Osteoblast (primary cell): ENCODE data around the gene ATF5. TPM values are rescaled to one million over a fixed set of nuclear protein-coding genes. Genes with fewer than 3 reads are reported as not detected.

Source experiments
- DNase-seq: peaks from one replicate; pipeline ENCODE4 v3.0.0; 2011; ENCODE audit warnings: low spot score, mixed read lengths; ENCODE audit not compliant: insufficient read length; ENCODE audit errors: missing footprints
- H2AFZ ChIP-seq: 2 replicates; pipeline ENCODE4 v1.6.0; 2011; ENCODE audit warnings: mild to moderate bottlenecking, low read length
- H3K27ac ChIP-seq: 2 replicates; pipeline ENCODE4 v1.5.1; 2011; ENCODE audit warnings: mild to moderate bottlenecking, low read depth, low read length, moderate library complexity
- H3K27me3 ChIP-seq: 2 replicates; pipeline ENCODE4 v1.6.0; 2012; ENCODE audit warnings: mild to moderate bottlenecking, control low read depth, inconsistent platforms, low read length, moderate library complexity; ENCODE audit not compliant: insufficient read depth
- H3K36me3 ChIP-seq: 2 replicates; pipeline ENCODE4 v1.5.1; 2011; ENCODE audit warnings: mild to moderate bottlenecking, low read length, control low read depth, moderate library complexity; ENCODE audit not compliant: insufficient read depth
- H3K4me1 ChIP-seq: 2 replicates; pipeline ENCODE4 v1.5.1; 2011; ENCODE audit warnings: mild to moderate bottlenecking, low read length, control low read depth, moderate library complexity; ENCODE audit not compliant: insufficient read depth
- H3K4me2 ChIP-seq: 2 replicates; pipeline ENCODE4 v1.6.0; 2011; ENCODE audit warnings: mild to moderate bottlenecking, low read length; ENCODE audit not compliant: insufficient read depth
- H3K4me3 ChIP-seq: fragments of 200-600 bp; sonication (generic); 3 replicates; pipeline ENCODE4 v1.5.1; 2012; ENCODE audit warnings: mild to moderate bottlenecking, low read length, inconsistent platforms; ENCODE audit not compliant: insufficient read depth
- H3K79me2 ChIP-seq: 2 replicates; pipeline ENCODE4 v1.6.0; 2012; ENCODE audit warnings: mild to moderate bottlenecking, low read length, control low read depth, inconsistent platforms; ENCODE audit not compliant: insufficient read depth
- H3K9me3 ChIP-seq: 2 replicates; pipeline ENCODE4 v1.5.1; 2011; ENCODE audit warnings: low read depth, low read length, control low read depth
- H4K20me1 ChIP-seq: 2 replicates; pipeline ENCODE4 v1.6.0; 2012; ENCODE audit warnings: mild to moderate bottlenecking, low read length, control low read depth; ENCODE audit not compliant: insufficient read depth
- CTCF ChIP-seq: IDR thresholded peaks from 2 replicates; pipeline ENCODE4 v1.5.1; 2011; ENCODE audit warnings: mild to moderate bottlenecking, low read depth, low read length, moderate library complexity; ENCODE audit errors: extremely low read depth
- total RNA-seq: library from RNA; depleted of rRNA; stranded (reverse); fragments of >200 nt; gene quantifications from 2 replicates; pipeline ENCODE4 v1.2.3, GENCODE V29; 2012

The ATF5 gene
- total RNA-seq, 1 donor, result 8.3 TPM

GRCh38 chr19:49907745-49908446 is 21.1 kb upstream of the ATF5 start:
- no peak overlapping the region for H3K4me2 ChIP-seq
- TF ChIP-seq CTCF, result no peak
- H3K36me3 ChIP-seq, result peaks cover 30% of the 10 kb centered on the region
- no peak overlapping the region for H3K27ac ChIP-seq
- H2AFZ ChIP-seq, result no peak overlapping the region
- peak; percentile 38 for DNase-seq
- H3K4me1 ChIP-seq, result peaks cover 3% of the 10 kb centered on the region
- H4K20me1 ChIP-seq, result peaks cover 24% of the 10 kb centered on the region
- H3K4me3 ChIP-seq, result no peak overlapping the region
- no peaks in the 10 kb centered on the region for H3K27me3 ChIP-seq
- H3K79me2 ChIP-seq, result peaks cover 11% of the 10 kb centered on the region
- H3K9me3 ChIP-seq, result no peaks in the 10 kb centered on the region

GRCh38 chr19:49908480-49909420 is 20.3 kb upstream of the ATF5 start:
- DNase-seq, result peak; percentile 29
- no peak overlapping the region for H3K27ac ChIP-seq
- peaks cover 18% of the 10 kb centered on the region for H3K79me2 ChIP-seq
- H4K20me1 ChIP-seq, result peaks cover 29% of the 10 kb centered on the region
- H3K9me3 ChIP-seq, result no peaks in the 10 kb centered on the region
- H3K36me3 ChIP-seq, result peaks cover 38% of the 10 kb centered on the region
- H3K27me3 ChIP-seq, result no peaks in the 10 kb centered on the region
- H2AFZ ChIP-seq, result no peak overlapping the region
- H3K4me2 ChIP-seq, result no peak overlapping the region
- peaks cover 3% of the 10 kb centered on the region for H3K4me1 ChIP-seq
- no peak for TF ChIP-seq CTCF
- no peak overlapping the region for H3K4me3 ChIP-seq

GRCh38 chr19:49910179-49910578 is 18.8 kb upstream of the ATF5 start:
- DNase-seq, result peak; percentile 66
- Histone ChIP-seq H3K27ac (no peak overlapping the region), H3K79me2 (peaks cover 28% of the 10 kb centered on the region), H4K20me1 (peaks cover 32% of the 10 kb centered on the region), H3K4me1 (peaks cover 3% of the 10 kb centered on the region), H3K27me3 (no peaks in the 10 kb centered on the region), H2AFZ (no peak overlapping the region), H3K9me3 (no peaks in the 10 kb centered on the region), H3K4me3 (no peak overlapping the region), H3K4me2 (no peak overlapping the region), H3K36me3 (peaks cover 46% of the 10 kb centered on the region)
- TF ChIP-seq CTCF, result no peak
